HEK293 (cell line): Measurements from ENCODE around the gene PSME4.
A peak's percentile ranks its signal among the peaks of the same experiment; 100 is the strongest.

Experiments used
- GLIS1 ChIP-seq: fragments of 450-650 bp; formaldehyde crosslinking; IDR thresholded peaks from 2 replicates; pipeline ENCODE4 v1.5.1; 2016; ENCODE audit warnings: missing biosample characterization, missing genetic modification characterization
- GLIS2 ChIP-seq: fragments of 450-650 bp; formaldehyde crosslinking; IDR thresholded peaks from 2 replicates; pipeline ENCODE4 v1.5.1; 2016; ENCODE audit warnings: missing biosample characterization, missing genetic modification characterization
- KLF16 ChIP-seq: fragments of 450-650 bp; formaldehyde crosslinking; IDR thresholded peaks from 2 replicates; pipeline ENCODE4 v1.5.1; 2017; ENCODE audit warnings: missing biosample characterization, missing genetic modification characterization
- SALL2 ChIP-seq: fragments of 450-650 bp; formaldehyde crosslinking; IDR thresholded peaks from 2 replicates; pipeline ENCODE4 v1.5.0; 2017; ENCODE audit warnings: missing biosample characterization, mild to moderate bottlenecking, missing genetic modification characterization, borderline replicate concordance
- SP2 ChIP-seq: fragments of 450-650 bp; formaldehyde crosslinking; IDR thresholded peaks from 2 replicates; pipeline ENCODE4 v1.5.1; 2016; ENCODE audit warnings: missing biosample characterization, missing genetic modification characterization
- SP3 ChIP-seq: fragments of 450-650 bp; formaldehyde crosslinking; IDR thresholded peaks from 2 replicates; pipeline ENCODE4 v1.5.1; 2016; ENCODE audit warnings: missing biosample characterization, missing genetic modification characterization
- YY1 ChIP-seq: fragments of 450-650 bp; formaldehyde crosslinking; IDR thresholded peaks from 2 replicates; pipeline ENCODE4 v1.5.1; 2018; ENCODE audit warnings: missing biosample characterization, missing genetic modification characterization
- ZBTB8A ChIP-seq: fragments of 450-650 bp; formaldehyde crosslinking; IDR thresholded peaks from 2 replicates; pipeline ENCODE4 v1.5.1; 2016; ENCODE audit warnings: missing biosample characterization, missing genetic modification characterization
- ZFHX2 ChIP-seq: fragments of 450-650 bp; formaldehyde crosslinking; conservative IDR thresholded peaks from 2 replicates; pipeline ENCODE4 v1.5.1; 2016; ENCODE audit warnings: missing biosample characterization, missing genetic modification characterization
- ZFP69B ChIP-seq: fragments of 450-650 bp; formaldehyde crosslinking; IDR thresholded peaks from 2 replicates; pipeline ENCODE4 v1.5.1; 2016; ENCODE audit warnings: missing biosample characterization, missing genetic modification characterization
- ZNF223 ChIP-seq: fragments of 450-650 bp; formaldehyde crosslinking; IDR thresholded peaks from 2 replicates; pipeline ENCODE4 v1.5.1; 2016; ENCODE audit warnings: missing biosample characterization, missing genetic modification characterization
- ZNF335 ChIP-seq: fragments of 450-650 bp; formaldehyde crosslinking; conservative IDR thresholded peaks from 2 replicates; pipeline ENCODE4 v1.5.1; 2016; ENCODE audit warnings: missing biosample characterization, missing genetic modification characterization
- ZNF501 ChIP-seq: fragments of 450-650 bp; formaldehyde crosslinking; IDR thresholded peaks from 2 replicates; pipeline ENCODE4 v1.5.1; 2016; ENCODE audit warnings: missing biosample characterization, missing genetic modification characterization
- ZSCAN30 ChIP-seq: fragments of 450-650 bp; IDR thresholded peaks from 2 replicates; pipeline ENCODE4 v1.5.1; 2018; ENCODE audit warnings: missing biosample characterization, mild to moderate bottlenecking, missing genetic modification characterization, moderate library complexity
- TF ChIP-seq, protein P1 (sequence below): fragments of 450-650 bp; formaldehyde crosslinking; conservative IDR thresholded peaks from 2 replicates; pipeline ENCODE4 v1.5.1; 2016; ENCODE audit warnings: low read depth, missing biosample characterization, missing genetic modification characterization
- TF ChIP-seq, protein P2 (sequence below): fragments of 450-650 bp; formaldehyde crosslinking; IDR thresholded peaks from 2 replicates; pipeline ENCODE4 v1.5.1; 2016; ENCODE audit warnings: missing biosample characterization, missing genetic modification characterization
- TF ChIP-seq, protein P3 (sequence below): fragments of 450-650 bp; formaldehyde crosslinking; IDR thresholded peaks from 2 replicates; pipeline ENCODE4 v1.5.1; 2016; ENCODE audit warnings: missing biosample characterization, missing genetic modification characterization
- TF ChIP-seq, protein P4 (sequence below): fragments of 450-650 bp; formaldehyde crosslinking; IDR thresholded peaks from 2 replicates; pipeline ENCODE4 v1.5.1; 2017; ENCODE audit warnings: missing biosample characterization, missing genetic modification characterization
- TF ChIP-seq, protein P5 (sequence below): fragments of 450-650 bp; formaldehyde crosslinking; IDR thresholded peaks from 2 replicates; pipeline ENCODE4 v1.5.1; 2016; ENCODE audit warnings: missing biosample characterization, missing genetic modification characterization

The PSME4 gene

DNA sequence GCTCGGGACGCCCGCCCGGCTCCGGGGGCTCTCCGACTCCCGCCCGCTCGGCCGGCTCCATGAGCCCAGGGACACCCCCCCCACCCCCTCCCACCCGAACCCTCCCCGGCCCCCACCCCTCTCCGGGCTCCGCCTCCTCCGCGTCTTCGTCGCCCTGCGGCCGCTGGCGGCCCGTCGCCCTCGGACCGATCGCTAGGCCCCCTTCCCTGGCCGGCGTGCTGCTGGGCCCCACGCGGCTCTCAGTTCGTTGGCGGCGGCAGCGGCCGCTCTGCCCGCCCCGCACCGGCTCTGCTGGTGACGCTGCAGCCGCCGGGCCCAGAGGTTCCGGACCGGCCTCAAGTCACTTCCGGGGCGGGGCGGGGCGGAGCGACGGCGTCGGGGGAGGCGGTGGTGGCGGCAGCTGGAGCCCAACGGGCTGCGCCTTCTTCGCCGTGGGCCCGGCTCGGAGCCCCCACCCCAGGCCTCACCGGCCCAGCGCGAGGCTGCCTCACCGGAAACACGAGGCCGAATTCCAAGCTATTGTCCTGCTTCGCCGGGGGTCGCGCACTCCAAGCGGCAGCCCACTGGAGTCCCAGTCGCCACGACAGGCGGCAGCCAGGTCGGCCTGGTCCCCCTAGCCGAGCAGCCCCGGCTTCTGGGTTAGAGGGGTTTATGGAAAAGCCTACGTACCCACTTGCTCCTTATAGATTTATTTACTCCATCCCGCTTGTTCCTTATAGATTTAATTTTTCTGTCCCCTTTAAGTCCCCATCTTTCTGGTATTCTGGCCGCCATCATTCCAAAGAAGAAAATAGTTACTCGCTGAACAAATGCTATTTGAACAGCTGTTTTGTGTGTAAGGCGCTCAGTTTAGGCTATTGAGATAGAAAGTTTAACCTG is at the start of gene PSME4 (continued):
- TF ChIP-seq, protein P1, sequence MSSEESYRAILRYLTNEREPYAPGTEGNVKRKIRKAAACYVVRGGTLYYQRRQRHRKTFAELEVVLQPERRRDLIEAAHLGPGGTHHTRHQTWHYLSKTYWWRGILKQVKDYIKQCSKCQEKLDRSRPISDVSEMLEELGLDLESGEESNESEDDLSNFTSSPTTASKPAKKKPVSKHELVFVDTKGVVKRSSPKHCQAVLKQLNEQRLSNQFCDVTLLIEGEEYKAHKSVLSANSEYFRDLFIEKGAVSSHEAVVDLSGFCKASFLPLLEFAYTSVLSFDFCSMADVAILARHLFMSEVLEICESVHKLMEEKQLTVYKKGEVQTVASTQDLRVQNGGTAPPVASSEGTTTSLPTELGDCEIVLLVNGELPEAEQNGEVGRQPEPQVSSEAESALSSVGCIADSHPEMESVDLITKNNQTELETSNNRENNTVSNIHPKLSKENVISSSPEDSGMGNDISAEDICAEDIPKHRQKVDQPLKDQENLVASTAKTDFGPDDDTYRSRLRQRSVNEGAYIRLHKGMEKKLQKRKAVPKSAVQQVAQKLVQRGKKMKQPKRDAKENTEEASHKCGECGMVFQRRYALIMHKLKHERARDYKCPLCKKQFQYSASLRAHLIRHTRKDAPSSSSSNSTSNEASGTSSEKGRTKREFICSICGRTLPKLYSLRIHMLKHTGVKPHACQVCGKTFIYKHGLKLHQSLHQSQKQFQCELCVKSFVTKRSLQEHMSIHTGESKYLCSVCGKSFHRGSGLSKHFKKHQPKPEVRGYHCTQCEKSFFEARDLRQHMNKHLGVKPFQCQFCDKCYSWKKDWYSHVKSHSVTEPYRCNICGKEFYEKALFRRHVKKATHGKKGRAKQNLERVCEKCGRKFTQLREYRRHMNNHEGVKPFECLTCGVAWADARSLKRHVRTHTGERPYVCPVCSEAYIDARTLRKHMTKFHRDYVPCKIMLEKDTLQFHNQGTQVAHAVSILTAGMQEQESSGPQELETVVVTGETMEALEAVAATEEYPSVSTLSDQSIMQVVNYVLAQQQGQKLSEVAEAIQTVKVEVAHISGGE, result peak; percentile 45; the same call in 1 of the 2 replicates
- TF ChIP-seq ZFHX2 (tag by site-specific recombination), result no peak; the same call in 1 of the 2 replicates
- peak; percentile 61; the same call in 1 of the 2 replicates for TF ChIP-seq KLF16 (tag by site-specific recombination)
- 0 out of 2 replicates have a peak, but pooled peaks have one; percentile 13 for TF ChIP-seq ZNF223 (tag by site-specific recombination)
- TF ChIP-seq, protein P2, sequence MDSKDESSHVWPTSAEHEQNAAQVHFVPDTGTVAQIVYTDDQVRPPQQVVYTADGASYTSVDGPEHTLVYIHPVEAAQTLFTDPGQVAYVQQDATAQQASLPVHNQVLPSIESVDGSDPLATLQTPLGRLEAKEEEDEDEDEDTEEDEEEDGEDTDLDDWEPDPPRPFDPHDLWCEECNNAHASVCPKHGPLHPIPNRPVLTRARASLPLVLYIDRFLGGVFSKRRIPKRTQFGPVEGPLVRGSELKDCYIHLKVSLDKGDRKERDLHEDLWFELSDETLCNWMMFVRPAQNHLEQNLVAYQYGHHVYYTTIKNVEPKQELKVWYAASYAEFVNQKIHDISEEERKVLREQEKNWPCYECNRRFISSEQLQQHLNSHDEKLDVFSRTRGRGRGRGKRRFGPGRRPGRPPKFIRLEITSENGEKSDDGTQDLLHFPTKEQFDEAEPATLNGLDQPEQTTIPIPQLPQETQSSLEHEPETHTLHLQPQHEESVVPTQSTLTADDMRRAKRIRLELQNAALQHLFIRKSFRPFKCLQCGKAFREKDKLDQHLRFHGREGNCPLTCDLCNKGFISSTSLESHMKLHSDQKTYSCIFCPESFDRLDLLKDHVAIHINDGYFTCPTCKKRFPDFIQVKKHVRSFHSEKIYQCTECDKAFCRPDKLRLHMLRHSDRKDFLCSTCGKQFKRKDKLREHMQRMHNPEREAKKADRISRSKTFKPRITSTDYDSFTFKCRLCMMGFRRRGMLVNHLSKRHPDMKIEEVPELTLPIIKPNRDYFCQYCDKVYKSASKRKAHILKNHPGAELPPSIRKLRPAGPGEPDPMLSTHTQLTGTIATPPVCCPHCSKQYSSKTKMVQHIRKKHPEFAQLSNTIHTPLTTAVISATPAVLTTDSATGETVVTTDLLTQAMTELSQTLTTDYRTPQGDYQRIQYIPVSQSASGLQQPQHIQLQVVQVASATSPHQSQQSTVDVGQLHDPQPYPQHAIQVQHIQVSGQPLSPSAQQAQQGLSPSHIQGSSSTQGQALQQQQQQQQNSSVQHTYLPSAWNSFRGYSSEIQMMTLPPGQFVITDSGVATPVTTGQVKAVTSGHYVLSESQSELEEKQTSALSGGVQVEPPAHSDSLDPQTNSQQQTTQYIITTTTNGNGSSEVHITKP, result no peak
- TF ChIP-seq SP2, result peak; percentile 46
- TF ChIP-seq ZNF501 (tag by site-specific recombination), result peak; percentile 54
- peak; percentile 58 for TF ChIP-seq SP3
- TF ChIP-seq, protein P3, sequence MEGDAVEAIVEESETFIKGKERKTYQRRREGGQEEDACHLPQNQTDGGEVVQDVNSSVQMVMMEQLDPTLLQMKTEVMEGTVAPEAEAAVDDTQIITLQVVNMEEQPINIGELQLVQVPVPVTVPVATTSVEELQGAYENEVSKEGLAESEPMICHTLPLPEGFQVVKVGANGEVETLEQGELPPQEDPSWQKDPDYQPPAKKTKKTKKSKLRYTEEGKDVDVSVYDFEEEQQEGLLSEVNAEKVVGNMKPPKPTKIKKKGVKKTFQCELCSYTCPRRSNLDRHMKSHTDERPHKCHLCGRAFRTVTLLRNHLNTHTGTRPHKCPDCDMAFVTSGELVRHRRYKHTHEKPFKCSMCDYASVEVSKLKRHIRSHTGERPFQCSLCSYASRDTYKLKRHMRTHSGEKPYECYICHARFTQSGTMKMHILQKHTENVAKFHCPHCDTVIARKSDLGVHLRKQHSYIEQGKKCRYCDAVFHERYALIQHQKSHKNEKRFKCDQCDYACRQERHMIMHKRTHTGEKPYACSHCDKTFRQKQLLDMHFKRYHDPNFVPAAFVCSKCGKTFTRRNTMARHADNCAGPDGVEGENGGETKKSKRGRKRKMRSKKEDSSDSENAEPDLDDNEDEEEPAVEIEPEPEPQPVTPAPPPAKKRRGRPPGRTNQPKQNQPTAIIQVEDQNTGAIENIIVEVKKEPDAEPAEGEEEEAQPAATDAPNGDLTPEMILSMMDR, result peak; percentile 28; the same call in 1 of the 2 replicates
- no peak for TF ChIP-seq SALL2 (tag by site-specific recombination)
- peak; percentile 80 for TF ChIP-seq GLIS1 (tag by site-specific recombination)
- peak; percentile 77 for TF ChIP-seq ZSCAN30 (tag by site-specific recombination)
- TF ChIP-seq ZBTB8A (tag by site-specific recombination), result peak; percentile 88
- TF ChIP-seq YY1 (tag by site-specific recombination), result no peak
- TF ChIP-seq, protein P4, sequence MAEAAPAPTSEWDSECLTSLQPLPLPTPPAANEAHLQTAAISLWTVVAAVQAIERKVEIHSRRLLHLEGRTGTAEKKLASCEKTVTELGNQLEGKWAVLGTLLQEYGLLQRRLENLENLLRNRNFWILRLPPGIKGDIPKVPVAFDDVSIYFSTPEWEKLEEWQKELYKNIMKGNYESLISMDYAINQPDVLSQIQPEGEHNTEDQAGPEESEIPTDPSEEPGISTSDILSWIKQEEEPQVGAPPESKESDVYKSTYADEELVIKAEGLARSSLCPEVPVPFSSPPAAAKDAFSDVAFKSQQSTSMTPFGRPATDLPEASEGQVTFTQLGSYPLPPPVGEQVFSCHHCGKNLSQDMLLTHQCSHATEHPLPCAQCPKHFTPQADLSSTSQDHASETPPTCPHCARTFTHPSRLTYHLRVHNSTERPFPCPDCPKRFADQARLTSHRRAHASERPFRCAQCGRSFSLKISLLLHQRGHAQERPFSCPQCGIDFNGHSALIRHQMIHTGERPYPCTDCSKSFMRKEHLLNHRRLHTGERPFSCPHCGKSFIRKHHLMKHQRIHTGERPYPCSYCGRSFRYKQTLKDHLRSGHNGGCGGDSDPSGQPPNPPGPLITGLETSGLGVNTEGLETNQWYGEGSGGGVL (tag by site-specific recombination), result peak; percentile 33; the same call in 1 of the 2 replicates
- peak; percentile 94 for TF ChIP-seq ZNF335 (tag by site-specific recombination)
- TF ChIP-seq GLIS2 (tag by site-specific recombination), result peak; percentile 94
- peak; percentile 74 for TF ChIP-seq ZFP69B
- TF ChIP-seq, protein P5, sequence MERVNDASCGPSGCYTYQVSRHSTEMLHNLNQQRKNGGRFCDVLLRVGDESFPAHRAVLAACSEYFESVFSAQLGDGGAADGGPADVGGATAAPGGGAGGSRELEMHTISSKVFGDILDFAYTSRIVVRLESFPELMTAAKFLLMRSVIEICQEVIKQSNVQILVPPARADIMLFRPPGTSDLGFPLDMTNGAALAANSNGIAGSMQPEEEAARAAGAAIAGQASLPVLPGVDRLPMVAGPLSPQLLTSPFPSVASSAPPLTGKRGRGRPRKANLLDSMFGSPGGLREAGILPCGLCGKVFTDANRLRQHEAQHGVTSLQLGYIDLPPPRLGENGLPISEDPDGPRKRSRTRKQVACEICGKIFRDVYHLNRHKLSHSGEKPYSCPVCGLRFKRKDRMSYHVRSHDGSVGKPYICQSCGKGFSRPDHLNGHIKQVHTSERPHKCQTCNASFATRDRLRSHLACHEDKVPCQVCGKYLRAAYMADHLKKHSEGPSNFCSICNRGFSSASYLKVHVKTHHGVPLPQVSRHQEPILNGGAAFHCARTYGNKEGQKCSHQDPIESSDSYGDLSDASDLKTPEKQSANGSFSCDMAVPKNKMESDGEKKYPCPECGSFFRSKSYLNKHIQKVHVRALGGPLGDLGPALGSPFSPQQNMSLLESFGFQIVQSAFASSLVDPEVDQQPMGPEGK (tag by site-specific recombination), result peak; percentile 73
